Measurements from ENCODE around the gene FBXO34.

Gene FBXO34

DNA sequence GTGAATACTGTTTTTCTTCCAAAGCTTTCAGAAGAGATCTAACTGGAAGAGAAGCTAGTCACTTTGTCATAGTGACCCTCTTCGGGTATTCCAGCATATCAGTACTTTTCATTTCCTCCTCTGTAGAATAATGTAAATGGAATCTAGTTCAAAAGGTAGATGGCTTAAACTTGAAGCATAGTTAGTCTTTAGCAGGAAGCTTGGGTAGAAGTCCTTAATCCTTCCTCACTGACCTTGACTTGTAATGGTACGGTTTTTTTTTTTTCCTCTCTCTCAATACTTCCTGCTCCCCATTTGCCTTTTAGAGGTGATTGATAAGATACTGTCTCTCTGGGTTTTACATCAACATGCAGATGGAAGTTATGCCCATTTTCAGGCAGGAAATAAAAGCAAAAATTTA is 1.7 kb downstream of the FBXO34 start:
- DNase-seq, result no peak

- no peak for DNase-seq
These were observed 2.9 kb downstream of the FBXO34 start for GRCh38 chr14:55274146-55274545.

GRCh38 chr14:55274751-55275150 is 3.5 kb downstream of the FBXO34 start:
- DNase-seq, result no peak

- DNase-seq, result no peak
These were observed 5.5 kb downstream of the FBXO34 start for GRCh38 chr14:55276736-55277135.

DNA sequence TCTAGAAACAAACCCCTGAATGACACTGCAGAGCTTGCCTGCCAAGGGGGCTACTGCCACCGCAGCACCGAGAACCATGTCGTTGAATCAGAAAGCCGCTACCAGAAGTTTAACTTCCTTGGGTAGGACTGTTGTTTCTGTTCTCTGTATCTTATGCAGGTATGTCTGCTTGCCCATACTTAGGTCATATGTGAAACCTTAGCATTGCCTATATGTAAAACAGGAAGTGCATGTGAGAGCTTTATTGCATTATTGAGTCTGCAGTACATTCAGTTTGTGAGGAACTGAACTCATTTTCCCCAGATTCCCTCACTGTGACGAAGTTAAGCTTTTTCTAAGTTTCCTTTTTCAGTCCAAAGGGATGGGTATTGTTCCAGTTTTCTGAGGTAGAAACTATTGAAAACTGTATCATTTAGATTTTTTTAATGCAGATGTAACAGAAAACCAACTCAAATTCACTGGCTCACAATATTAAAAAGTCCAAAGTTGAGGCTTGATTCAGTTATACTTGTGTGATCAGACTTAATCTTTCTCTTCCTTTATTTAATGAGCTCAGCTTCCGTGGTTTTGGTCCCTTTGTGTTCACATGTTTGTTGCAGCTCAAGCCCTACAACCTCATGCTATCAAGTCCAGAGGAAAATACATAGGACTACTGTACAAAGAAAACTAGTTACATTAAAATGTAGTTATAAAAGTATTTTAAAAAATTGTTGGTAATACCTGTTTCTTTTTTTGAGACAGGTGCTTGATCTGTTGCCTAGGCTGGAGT is 6.9 kb downstream of the FBXO34 start:
- no peak for DNase-seq

DNA sequence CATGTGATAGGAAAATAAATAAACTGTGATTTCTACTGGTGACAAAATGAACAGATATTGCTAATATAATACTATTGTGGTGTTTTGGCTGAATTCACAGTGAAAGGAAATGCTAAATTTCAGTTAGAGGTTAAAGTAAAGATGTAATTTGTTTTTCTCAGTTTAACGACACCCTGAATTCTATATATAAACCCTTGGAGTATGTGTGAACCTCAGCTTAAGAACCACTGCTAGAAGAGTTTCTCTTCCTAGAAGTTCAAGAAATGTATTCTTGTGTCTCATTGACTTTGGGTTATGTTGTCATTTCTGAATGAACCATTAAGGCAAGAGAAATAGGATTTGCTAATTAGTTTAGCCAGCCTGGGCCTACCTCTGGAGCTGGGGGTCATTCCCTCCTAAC is 8.2 kb downstream of the FBXO34 start:
- no peak for DNase-seq

GRCh38 chr14:55281316-55281839 is 10.2 kb downstream of the FBXO34 start:
- no peak for DNase-seq

DNA sequence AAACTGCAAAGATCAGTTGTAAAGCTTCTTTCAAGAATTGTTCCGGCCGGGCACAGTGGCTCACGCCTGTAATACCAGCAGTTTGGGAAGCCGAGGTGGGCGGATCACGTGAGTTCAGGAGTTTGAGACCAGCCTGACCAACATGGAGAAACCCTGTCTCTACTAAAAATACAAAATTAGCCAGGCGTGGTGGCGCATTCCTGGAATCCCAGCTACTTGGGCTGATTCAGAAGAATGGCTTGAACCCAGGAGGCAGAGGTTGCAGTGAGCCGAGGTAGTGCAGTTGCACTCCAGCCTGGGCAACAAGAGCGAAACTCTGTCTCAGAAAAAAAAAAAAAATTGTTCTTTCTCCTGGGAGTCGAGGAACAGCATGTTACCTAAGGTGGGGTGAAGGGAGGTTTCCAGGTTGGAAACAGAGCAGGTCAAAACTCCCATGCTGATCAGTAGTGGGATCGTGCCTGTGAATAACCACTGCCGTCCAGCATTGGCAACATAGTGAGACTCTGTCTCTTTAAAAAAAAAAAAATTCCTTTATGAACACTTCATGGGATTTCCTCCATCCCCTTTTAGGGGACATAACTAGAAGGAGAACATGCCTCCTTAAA is 13.9 kb downstream of the FBXO34 start:
- no peak for DNase-seq

DNA sequence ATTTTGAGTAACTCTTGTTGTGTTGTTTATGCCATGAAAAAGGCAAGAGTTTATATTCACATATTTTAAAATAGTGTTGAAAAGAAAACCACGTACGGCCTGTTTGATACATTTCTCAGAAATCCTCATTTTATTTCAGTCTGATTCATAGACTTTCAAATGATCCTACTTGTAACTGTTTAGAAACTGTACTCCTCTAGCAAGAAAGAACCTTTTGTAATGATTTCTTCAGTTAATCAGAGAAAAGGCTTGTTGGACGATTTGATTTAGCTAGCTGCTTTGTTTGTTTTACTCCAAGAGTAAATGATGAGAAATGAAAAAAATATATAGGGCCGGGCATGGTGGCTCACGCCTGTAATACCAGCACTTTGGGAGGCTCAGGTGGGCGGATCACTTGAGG is 17.2 kb downstream of the FBXO34 start:
- DNase-seq, result no peak

GRCh38 chr14:55291480-55292081 is 20.4 kb downstream of the FBXO34 start:
- DNase-seq, result no peak

DNA sequence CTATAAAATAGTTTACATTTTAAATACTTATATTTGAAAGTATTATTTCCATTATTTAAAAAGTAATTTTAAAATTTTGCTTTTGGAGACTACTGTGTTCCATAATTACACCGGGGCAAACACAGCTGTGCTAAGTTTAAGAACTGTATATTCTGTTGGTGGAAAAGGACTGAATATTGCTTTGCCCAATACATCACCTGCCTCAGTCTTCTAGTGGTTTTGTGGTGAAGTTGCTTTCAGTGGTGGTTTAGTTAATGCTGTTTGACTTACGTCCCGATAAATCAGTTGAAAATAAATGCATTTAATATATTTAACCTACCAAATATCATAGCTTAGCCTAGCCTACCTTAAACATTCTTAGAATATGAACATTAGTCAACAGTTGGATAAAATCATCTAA is 23.4 kb downstream of the FBXO34 start:
- DNase-seq, result no peak

- peak; percentile 19 to 39 for DNase-seq
These were observed 26.6 kb downstream of the FBXO34 start for GRCh38 chr14:55297611-55298499.

- no peak for DNase-seq
These were observed 27.2 kb downstream of the FBXO34 start for GRCh38 chr14:55298500-55298822.

DNA sequence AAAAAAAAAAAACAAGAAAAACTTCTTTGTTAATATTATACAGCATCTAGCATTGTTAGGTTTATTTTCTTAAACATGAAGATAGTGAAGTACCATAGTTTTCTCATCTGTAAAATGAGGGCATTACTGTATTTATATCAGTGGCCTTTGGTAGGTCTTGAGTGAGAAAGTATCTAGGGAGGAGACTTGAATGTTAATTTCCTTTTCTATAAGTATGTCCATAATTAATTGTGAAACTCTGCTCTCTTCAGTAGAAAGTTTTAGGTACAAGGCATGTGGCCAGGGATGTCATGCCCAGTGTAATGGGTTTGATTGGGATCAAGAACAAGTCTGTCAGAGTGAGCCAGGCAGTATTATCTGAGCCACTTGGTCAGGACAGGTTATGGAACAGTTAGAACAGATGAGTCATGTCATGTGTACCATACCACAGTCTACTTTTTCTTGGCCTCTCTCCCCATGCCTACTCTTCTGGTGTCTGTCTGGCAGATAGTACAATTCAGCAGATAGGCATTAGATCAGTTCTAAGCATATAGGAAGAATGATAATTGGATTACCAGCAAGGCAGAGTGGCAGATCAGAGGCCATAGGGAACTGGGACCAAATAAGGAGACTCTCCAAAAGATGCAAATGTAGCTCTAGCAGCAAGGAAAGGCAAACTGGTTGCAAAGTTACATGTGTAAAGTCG is 30.4 kb downstream of the FBXO34 start:
- peak in 1 of 2 donors; percentile 4 for DNase-seq

- no peak for DNase-seq
These were observed 31.3 kb downstream of the FBXO34 start for GRCh38 chr14:55302367-55303124.

GRCh38 chr14:55303125-55303499 is 31.9 kb downstream of the FBXO34 start:
- DNase-seq, result no peak

GRCh38 chr14:55303691-55304145 is 32.5 kb downstream of the FBXO34 start:
- no peak for DNase-seq

DNA sequence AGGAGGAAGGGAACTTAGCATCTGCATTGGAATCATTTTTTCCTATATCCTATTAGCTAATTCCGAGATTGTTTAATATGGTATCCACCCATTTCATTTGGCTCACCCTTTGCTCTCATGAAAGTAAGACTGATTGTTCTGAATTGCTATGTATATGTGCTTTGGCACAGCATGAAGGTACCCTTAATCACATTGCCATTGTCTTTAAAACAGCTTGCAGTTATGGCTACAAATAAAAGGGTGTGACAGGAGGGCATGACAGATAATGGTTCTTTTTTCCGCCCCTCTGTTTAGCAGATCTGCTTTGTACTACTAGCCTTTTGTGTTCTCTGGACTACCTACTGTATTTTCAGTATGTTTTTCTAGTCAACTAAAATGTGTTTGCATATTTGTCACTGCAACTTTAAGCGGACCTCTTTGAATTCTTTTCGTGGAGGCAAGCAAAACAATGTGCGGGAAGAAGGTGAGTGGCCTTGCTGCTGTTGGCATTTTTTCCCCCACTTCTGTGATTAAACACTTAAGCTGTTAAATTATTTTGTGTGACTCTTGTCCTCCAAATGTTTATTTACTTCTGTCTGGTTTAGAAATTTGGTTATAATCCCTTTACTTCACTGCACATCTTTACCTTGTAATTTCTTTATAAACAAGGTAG is 35.8 kb downstream of the FBXO34 start:
- DNase-seq, result no peak

GRCh38 chr14:55309154-55309553 is 37.9 kb downstream of the FBXO34 start:
- DNase-seq, result no peak

DNA sequence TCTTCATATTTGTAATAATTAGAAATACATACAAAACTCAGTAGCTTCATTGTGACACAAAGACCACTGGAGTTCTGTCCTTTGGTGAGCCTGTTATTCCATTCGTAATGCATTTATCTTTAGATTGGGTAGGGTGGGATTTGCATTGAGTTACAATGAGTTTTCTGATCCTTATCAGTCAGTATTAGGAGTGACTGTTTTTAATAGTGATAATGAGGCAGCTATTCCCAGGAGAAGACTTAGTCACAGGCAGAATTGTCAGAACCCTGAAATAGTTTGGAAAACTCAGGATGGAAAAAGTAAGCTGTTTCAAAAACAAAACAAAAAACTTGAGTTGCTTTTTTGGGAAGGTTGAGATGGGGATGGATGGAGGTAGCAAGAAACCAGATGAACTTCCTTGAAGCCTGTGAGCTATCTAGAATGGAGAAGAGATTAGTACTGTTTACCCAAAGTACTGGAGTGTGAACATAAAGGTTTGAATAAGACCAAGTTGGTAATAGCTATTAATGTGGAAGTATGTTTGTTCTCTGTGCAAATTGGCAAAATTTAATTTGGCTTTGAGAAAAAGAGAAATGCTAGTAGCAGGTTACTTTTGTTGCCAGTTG is 38.6 kb downstream of the FBXO34 start:
- DNase-seq, result no peak

All from activated CD4-positive, alpha-beta T cell treated with anti-CD3 and anti-CD28 coated beads for 4 hours (primary cell).